Measurements from ENCODE around the gene SUMO4.

SUMO4 gene

DNA sequence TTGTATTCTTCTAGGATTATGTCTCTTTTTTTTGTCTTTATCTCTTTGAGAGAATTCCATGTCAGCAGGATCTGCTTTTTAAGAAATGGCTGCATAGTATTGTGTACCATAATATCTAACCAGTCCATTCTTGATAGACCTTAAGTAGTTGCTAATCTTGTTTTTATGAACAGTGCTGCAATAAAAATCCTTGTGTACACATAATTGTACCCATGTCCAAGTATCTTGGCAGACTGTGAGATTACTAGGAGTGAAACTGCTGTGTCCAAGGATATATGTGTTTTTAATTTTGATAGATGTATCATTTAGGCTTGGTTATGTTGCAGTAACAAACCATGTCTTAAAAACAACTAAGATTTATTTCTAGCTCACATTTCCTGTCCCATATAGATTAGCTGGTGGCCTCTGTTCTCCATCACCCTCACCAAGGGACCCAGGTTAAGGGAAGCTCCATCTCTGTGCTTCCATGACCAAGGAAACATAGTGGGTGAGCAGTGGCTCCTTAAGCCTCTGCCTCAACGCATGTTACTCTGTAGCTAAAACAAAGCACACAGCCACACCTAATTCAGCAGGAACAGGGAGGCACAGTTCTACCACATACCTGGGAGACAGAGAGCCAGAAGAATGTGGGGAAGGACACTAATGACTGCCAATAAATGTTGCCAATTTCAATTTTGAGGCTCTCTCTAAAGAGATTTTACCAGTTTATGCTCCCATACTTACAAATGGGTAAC is 12.1 kb upstream of the SUMO4 start:
- no peak for DNase-seq (ENCODE audit: low read depth, low spot score)
- H3K27ac ChIP-seq = peak overlapping the region; percentile 20

DNA sequence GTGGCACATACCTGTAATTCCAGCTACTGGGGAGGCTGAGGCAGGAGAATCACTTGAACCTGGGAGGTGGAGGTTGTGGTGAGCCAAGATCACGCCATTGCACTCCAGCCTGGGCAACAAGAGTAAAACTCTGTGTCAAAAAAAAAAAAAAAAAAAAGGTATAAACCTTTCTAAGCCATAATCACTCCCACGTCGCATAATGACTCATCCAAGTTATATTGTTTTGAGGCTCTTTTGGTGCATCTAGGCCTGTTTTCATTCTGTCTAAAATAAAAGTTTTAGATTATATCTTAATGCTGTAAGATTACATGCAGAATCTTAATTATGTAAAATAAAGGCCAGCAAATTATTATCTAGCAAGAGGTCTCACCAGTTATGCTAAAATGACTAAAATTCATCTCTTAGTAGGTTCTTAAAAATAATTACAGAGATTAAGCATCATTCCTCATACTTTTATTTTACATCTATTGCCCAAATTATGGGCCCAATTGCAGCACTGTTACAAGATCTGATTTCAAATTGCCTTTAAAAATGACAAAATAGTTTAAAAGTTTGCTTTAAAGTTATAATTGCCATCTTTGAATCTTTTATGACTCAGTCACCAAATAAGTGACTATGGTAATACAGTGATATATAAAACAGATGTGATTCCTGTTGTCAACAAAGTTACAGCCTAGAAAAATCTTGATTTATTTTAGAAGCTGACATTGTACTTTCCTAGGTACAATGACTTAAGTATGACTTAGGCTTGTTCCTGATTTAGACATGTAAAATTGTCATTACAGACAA is 10.4 kb upstream of the SUMO4 start:
- DNase-seq (ENCODE audit: low read depth, low spot score) = no peak
- H3K27ac ChIP-seq = no peak overlapping the region

- no peak overlapping the region for H3K27ac ChIP-seq
Measured at GRCh38 chr6:149392093-149392492, 8.0 kb upstream of the SUMO4 start.

DNA sequence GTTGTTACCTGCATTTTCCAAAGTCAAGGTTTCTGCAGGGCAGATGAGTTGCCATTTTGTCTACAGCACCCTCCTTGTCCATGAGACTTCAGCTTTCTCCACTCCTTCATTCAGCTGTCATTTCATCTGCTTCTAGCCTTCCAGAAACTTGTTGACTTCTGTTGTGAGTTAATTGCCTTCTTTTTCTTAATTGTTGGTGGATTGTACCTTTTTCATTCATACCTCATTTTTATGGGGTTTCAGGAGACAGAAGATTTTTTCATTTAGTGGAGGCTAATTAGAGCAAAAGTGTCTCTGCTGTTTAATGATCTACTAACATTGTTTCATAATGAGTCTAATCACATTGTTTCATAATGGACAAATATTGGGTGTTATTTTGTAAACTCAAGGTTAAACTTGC is 7.5 kb upstream of the SUMO4 start:
- no peak overlapping the region for H3K27ac ChIP-seq
- no peak for DNase-seq (ENCODE audit: low read depth, low spot score)

More at GRCh38 chr6:149392093-149392492, 8.0 kb upstream of the SUMO4 start:
- DNase-seq (ENCODE audit: low read depth, low spot score) = no peak

- DNase-seq (ENCODE audit: low read depth, low spot score) = no peak
- H3K27ac ChIP-seq = no peak overlapping the region
Measured at GRCh38 chr6:149393002-149393679, 6.9 kb upstream of the SUMO4 start.

- H3K27ac ChIP-seq = no peak overlapping the region
- no peak for DNase-seq (ENCODE audit: low read depth, low spot score)
Measured at GRCh38 chr6:149395185-149395584, 4.9 kb upstream of the SUMO4 start.

- H3K27ac ChIP-seq = no peak overlapping the region
- no peak for DNase-seq (ENCODE audit: low read depth, low spot score)
Measured at GRCh38 chr6:149397384-149397783, 2.7 kb upstream of the SUMO4 start.

- H3K27ac ChIP-seq = no peak overlapping the region
- DNase-seq (ENCODE audit: low read depth, low spot score) = peak; percentile 40
Measured at GRCh38 chr6:149403534-149403933, 3.5 kb downstream of the SUMO4 start.

GRCh38 chr6:149405823-149406765 is 6.0 kb downstream of the SUMO4 start:
- H3K27ac ChIP-seq = peak overlapping the region; percentile 46
- DNase-seq (ENCODE audit: low read depth, low spot score) = no peak

- DNase-seq (ENCODE audit: low read depth, low spot score) = no peak
- no peak overlapping the region for H3K27ac ChIP-seq
Measured at GRCh38 chr6:149409617-149410016, 9.6 kb downstream of the SUMO4 start.

DNA sequence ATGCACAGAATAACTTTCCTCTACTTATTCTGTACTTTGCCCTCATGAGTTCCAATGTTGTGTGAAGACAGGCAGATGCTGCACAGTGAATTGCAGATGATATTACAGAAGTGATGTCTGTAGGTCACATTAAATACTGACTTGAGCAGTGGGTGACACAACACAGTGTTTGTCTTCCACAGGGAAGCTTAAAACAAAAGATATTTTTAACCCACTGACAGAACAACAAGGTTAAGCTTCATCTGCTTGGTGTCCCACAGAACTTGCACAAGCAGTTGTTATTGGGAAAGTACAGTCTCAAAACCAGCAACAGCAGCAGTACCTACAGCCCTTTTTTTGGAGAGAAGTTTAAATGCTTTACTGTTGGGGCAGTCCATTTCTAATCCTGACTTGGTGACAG is 10.5 kb downstream of the SUMO4 start:
- no peak overlapping the region for H3K27ac ChIP-seq
- no peak for DNase-seq (ENCODE audit: low read depth, low spot score)

DNA sequence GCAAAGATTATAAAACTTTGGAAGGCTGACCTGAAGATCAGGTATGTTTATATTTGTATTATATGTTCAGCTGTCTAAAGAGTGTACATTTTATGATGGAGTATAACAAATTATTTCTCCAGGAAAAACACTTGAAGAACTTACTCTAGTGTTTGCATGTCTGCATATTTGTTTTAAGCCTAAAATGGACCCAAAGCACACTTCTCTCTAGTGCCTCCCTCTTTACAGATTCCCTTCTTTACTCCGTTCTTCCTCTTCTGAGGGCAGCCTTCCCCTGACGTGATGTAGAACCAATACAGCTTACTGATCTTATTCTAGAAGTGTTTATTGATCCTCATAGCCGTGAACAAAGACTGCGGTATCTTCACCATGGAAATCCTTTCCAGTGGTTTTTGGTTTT is 13.9 kb downstream of the SUMO4 start:
- no peak overlapping the region for H3K27ac ChIP-seq
- DNase-seq (ENCODE audit: low read depth, low spot score) = no peak

DNA sequence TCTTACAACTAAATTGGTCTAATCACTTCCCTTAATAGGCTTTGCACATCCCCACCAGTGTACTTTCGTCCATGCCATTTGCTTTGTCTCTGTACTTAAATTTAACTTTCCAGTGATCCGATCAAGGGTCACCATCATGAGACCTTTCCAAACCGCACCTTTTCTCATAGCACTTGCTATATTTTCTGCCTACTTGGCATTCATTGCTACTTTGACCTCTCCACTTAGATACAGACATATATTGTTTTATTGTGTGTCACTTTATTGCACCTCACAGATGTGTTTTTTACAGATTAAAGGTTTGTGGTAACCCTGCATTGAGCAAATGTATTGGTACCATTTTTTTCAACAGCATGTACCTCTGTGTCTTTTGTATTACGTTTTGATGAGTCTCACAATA is 14.8 kb downstream of the SUMO4 start:
- DNase-seq (ENCODE audit: low read depth, low spot score) = no peak
- H3K27ac ChIP-seq = no peak overlapping the region

- no peak for DNase-seq (ENCODE audit: low read depth, low spot score)
Measured at GRCh38 chr6:149419696-149420404, 19.8 kb downstream of the SUMO4 start.

GRCh38 chr6:149421132-149421531 is 21.1 kb downstream of the SUMO4 start:
- no peak for DNase-seq (ENCODE audit: low read depth, low spot score)
- H3K27ac ChIP-seq = no peak overlapping the region

More at GRCh38 chr6:149419696-149420404, 19.8 kb downstream of the SUMO4 start:
- H3K27ac ChIP-seq = no peak overlapping the region

GRCh38 chr6:149422581-149422980 is 22.5 kb downstream of the SUMO4 start:
- no peak overlapping the region for H3K27ac ChIP-seq
- DNase-seq (ENCODE audit: low read depth, low spot score) = no peak

DNA sequence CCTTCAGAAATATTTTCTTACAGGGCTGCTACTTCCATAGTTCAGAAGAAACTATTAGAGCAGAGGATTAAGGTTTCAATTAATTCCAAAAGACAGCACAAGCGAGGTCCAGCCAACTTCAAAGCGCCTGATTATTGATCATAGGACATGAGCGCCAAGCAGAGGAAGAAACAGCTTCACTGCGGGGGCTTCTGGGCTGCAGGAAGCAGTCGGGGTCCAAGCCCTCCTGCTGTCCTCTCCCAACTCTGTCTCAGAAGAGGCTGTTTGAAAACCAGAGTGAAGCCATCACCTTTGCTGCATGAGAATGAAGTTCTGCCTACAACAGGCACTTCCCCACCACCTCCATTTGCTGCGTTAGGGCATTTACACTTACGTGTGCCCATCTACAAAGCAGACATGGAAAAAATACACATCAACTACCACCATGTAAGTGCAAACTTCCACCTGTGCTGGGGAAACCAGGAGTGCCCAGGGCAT is 23.9 kb downstream of the SUMO4 start:
- DNase-seq (ENCODE audit: low read depth, low spot score) = no peak
- no peak overlapping the region for H3K27ac ChIP-seq

DNA sequence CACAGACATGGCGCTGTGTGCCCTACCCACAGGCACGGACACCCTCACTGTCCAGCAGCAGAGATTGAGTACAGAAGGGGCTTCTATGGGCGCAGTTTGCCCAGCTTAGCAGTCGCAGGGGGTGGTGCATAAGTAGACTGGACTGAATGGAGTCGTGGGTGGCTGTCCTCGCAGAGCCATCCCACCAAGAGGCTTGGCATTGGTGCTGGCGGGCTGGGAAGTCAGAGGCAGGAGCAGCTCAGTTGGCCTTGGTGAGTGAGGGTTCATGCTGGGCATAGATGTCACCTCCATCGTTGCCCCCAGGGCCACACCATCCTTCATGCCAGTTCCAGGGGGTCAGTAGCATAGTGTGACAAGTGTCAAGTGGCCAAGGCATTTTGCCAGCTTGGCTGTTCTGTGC is 25.2 kb downstream of the SUMO4 start:
- H3K27ac ChIP-seq = no peak overlapping the region
- no peak for DNase-seq (ENCODE audit: low read depth, low spot score)

GRCh38 chr6:149425754-149426153 is 25.7 kb downstream of the SUMO4 start:
- no peak overlapping the region for H3K27ac ChIP-seq
- DNase-seq (ENCODE audit: low read depth, low spot score) = no peak
